Body of pancreas (tissue), 4 donors: Measurements from ENCODE around the gene ABCA1. TPM values are rescaled to one million over a fixed set of nuclear protein-coding genes. Genes with fewer than 3 reads are reported as not detected.

Source experiments
- ATAC-seq: fragments of 150-250 bp; one replicate; pipeline ENCODE4 v1.9.1; 2016
- DNase-seq, 4 donors: peaks; one replicate each; pipeline ENCODE4 v3.0.0-alpha.2; 2019
- H3K27ac ChIP-seq, 4 donors: fragments of 200-600 bp; sonication (generic); 1 replicate in 3 of 4; 2 replicates in 1 of 4; pipeline versions ENCODE4 v1.5.1 to v1.6.1; 2016 to 2019; ENCODE audit warnings: mild to moderate bottlenecking in 1 of 4, mixed read lengths in 1 of 4, moderate library complexity in 1 of 4
- H3K27me3 ChIP-seq, 2 donors: fragments of 200-600 bp; sonication (generic); one replicate each; pipeline ENCODE4 v1.6.0; 2016; ENCODE audit warnings: mild to moderate bottlenecking in 1 of 2
- H3K36me3 ChIP-seq, 2 donors: fragments of 200-600 bp; sonication (generic); replicated peaks in 1 of 2; 2 replicates each; pipeline ENCODE4 v1.5.1; 2016; ENCODE audit warnings: low read depth in 2 of 2; ENCODE audit not compliant: insufficient read depth in 1 of 2
- H3K4me1 ChIP-seq: fragments of 200-600 bp; sonication (generic); one replicate; pipeline ENCODE4 v1.6.0; 2016
- H3K4me3 ChIP-seq, 2 donors: fragments of 200-600 bp; sonication (generic); 1 replicate in 1 of 2; 2 replicates in 1 of 2; pipeline ENCODE4 v1.5.1; 2016 to 2019
- H3K9me3 ChIP-seq, 3 donors: fragments of 200-600 bp; sonication (generic); 1 replicate in 2 of 3; 2 replicates in 1 of 3; pipeline ENCODE4 v1.5.1; 2016
- POLR2A ChIP-seq, 3 donors: fragments of 450-650 bp; IDR thresholded peaks; one replicate each; pipeline ENCODE4 v1.6.1; 2016; ENCODE audit warnings: antibody characterized with exemption in 3 of 3, mild to moderate bottlenecking in 2 of 3
- WGBS, 2 donors: methylation state at CpG; one replicate each; pipeline ENCODE4 v1.1.5; 2017; 5-methylcytosine and 5-hydroxymethylcytosine counted together
- intact Hi-C: fragments of 100-400 bp; cut with DNase I; formaldehyde crosslinking; loops from one replicate; pipeline ENCODE4 v1.15.1; 2023
- total RNA-seq, 2 donors: library from RNA; depleted of rRNA; stranded (reverse); fragments of >200 nt; gene quantifications; one replicate each; pipeline ENCODE4 v1.1.0, GENCODE V29; 2016
- TF ChIP-seq, protein P1 (sequence below), 7 experiments: fragments of 450-650 bp in 4 of 7; fragments of 200-600 bp in 3 of 7; sonication (generic) in 3 of 7; IDR thresholded peaks; one replicate each; pipeline ENCODE4 v1.5.1; 2016 to 2019; ENCODE audit warnings: antibody characterized with exemption in 7 of 7

The ABCA1 gene
- total RNA-seq, 2 donors from 2014 or later: 18.1 to 18.9 TPM

DNA sequence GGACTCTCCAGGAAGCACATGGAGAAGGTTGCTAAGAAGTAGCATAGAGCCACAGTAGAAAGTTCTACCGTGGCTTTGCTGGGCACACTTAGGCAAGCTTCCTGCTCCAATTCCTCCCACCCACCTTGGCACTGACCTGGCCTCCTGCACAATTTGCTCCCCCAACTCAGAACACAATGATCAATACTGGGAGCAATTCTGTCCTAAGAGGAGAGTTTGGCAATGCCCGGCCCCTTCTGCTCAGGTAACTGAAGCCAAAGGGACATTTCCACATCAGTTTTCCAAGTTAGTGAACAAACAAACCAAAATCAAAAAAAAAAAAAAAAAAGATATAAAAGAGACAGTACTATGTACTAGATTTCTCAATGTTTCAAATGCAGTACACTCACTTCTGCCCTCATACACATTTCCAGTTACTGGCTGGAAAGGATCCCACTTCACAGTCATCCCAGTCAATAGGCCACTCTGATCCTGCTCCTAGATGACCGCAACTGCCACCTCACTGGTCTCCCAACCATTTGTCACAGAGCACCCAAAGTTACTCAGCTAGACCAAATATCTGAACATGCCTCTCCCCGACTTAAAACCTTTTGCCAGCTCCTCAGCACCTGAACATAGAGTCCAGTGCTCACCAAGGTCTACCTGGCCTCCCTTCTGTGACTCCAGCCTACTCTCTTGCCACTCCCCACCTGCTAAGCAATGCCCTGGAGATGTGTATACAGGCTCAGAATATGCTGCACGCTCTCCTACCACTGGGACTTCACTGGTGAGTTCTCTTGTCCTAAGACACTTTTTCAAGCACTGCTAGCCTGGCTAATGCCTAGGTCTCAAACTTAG lies 21.3 kb downstream of the ABCA1 start:
- intact Hi-C loops: no loop called here
- H3K36me3 ChIP-seq: no peaks in the 10 kb centered on the region
- TF ChIP-seq, protein P1, sequence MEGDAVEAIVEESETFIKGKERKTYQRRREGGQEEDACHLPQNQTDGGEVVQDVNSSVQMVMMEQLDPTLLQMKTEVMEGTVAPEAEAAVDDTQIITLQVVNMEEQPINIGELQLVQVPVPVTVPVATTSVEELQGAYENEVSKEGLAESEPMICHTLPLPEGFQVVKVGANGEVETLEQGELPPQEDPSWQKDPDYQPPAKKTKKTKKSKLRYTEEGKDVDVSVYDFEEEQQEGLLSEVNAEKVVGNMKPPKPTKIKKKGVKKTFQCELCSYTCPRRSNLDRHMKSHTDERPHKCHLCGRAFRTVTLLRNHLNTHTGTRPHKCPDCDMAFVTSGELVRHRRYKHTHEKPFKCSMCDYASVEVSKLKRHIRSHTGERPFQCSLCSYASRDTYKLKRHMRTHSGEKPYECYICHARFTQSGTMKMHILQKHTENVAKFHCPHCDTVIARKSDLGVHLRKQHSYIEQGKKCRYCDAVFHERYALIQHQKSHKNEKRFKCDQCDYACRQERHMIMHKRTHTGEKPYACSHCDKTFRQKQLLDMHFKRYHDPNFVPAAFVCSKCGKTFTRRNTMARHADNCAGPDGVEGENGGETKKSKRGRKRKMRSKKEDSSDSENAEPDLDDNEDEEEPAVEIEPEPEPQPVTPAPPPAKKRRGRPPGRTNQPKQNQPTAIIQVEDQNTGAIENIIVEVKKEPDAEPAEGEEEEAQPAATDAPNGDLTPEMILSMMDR (IDR thresholded peaks at IDR 0.05): no peak
- no peak for TF ChIP-seq POLR2A (IDR thresholded peaks at IDR 0.05)
- peak overlapping the region in 2 of 4 donors; percentile 33 to 34 for H3K27ac ChIP-seq
- peak; percentile 68 for ATAC-seq
- no peak overlapping the region for H3K4me3 ChIP-seq
- 82 to 83% methylated on average over 5 of the region's 5 CpGs for WGBS, 2 donors
- no peaks in the 10 kb centered on the region for H3K9me3 ChIP-seq
- H3K4me1 ChIP-seq: peaks cover 55% of the 10 kb centered on the region
- no peaks in the 10 kb centered on the region for H3K27me3 ChIP-seq
- peak; percentile 19 to 54 (median 28) for DNase-seq

DNA sequence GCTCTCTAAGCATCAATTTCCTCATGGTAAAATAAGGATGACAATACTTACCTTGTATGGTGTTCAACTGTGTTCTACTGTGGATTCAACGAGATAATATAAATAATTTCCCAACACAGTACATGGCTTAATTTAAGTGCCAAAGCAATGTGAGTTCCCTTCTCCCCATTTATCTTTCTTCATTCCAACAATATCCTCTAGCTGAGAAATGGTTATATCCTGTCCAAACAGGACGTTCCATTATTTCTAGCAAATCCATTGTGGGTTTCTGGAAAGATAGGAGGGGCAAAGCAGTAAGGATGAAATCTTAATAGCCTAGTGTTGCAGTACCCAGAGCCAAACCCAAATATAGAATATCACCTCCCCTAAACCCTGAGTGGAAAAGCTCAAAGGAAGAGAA lies 22.0 kb downstream of the ABCA1 start:
- intact Hi-C loops: no loop called here
- Histone ChIP-seq H3K4me3 (no peak overlapping the region), H3K27ac (peak overlapping the region in 1 of 4 donors; percentile 33), H3K27me3 (no peaks in the 10 kb centered on the region), H3K4me1 (peaks cover 48% of the 10 kb centered on the region), H3K9me3 (no peaks in the 10 kb centered on the region), H3K36me3 (no peaks in the 10 kb centered on the region)
- ATAC-seq (no peak), DNase-seq (no peak)
- no peak for TF ChIP-seq POLR2A (IDR thresholded peaks at IDR 0.05)
- TF ChIP-seq, protein P1 (IDR thresholded peaks at IDR 0.05): no peak
- WGBS, 2 donors: 79 to 84% methylated on average over 2 of the region's 2 CpGs

DNA sequence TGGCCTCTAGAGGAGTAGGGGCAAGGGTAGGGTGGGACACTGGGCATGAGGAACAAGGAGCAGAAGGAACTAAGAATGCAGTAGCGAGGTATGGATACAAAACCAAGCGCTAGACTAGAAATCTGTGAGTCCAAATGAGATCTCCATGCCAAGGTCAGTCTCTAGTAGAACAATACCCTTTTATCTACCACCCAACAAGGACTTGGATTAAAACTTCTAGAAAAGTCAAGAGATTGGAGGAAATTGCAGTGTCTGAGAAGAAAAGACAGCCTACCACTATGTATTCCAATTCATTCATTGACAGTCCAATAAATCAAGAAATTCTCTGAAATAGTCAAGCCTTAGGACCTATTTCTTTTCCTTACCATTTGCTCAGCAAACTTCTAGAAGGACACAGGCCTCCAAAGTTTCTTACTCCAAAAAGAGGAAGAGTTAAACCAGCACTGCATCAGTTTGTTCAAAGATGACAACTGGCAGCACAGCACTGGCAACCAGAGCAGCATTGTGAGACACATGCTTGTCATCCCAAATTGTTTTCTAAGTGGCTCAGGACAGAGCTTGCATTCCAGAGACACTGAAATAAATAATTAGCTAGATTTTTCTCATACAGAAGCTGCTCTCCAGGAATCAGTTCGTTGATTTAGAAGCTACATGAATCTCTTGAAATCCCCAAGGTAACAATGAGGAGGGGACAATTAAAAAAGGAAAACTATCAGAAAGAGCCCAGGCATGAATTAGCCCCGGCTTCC lies 22.6 kb downstream of the ABCA1 start:
- ATAC-seq (no peak), DNase-seq (no peak)
- H3K27me3 ChIP-seq: no peaks in the 10 kb centered on the region
- no peak overlapping the region for H3K4me3 ChIP-seq
- H3K9me3 ChIP-seq: no peaks in the 10 kb centered on the region
- H3K4me1 ChIP-seq: peaks cover 43% of the 10 kb centered on the region
- WGBS, 2 donors: 79 to 81% methylated on average over 4 of the region's 4 CpGs
- intact Hi-C loops: no loop called here
- TF ChIP-seq POLR2A (IDR thresholded peaks at IDR 0.05): no peak
- TF ChIP-seq, protein P1 (IDR thresholded peaks at IDR 0.05): no peak
- no peaks in the 10 kb centered on the region for H3K36me3 ChIP-seq
- H3K27ac ChIP-seq: no peak overlapping the region

DNA sequence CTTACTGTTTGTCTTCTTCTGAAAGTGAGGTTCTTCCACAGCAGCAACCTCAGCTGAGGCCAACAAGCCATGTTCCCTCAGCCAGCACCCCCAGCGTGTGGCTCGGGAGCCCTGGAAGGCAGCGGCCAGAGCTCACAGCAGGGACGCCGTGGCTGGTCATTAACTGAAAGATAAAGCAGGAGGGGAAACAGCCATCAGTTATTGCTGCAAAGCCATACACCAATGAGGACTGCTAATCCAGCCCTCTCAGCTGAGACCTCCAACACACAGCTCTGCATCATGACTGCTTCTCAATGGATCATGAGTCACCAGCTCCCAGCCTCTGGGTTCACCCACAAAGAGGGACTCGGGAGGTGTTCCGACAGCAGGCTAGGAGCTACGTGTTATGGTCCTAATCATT lies 24.3 kb downstream of the ABCA1 start:
- Histone ChIP-seq H3K36me3 (no peaks in the 10 kb centered on the region), H3K4me1 (peaks cover 29% of the 10 kb centered on the region), H3K4me3 (no peak overlapping the region), H3K27me3 (no peaks in the 10 kb centered on the region), H3K9me3 (no peaks in the 10 kb centered on the region), H3K27ac (no peak overlapping the region)
- DNase-seq (no peak), ATAC-seq (no peak)
- WGBS, 2 donors: 87 to 88% methylated on average over 8 of the region's 8 CpGs
- TF ChIP-seq POLR2A (IDR thresholded peaks at IDR 0.05): no peak
- TF ChIP-seq, protein P1 (IDR thresholded peaks at IDR 0.05): no peak
- intact Hi-C loops: no loop called here
